Small intestine (tissue), 7 donors: ENCODE results near the gene UBALD1. TPM values are rescaled to one million over a fixed set of nuclear protein-coding genes. Genes with fewer than 3 reads are reported as not detected.

Experiments
- DNase-seq, 2 donors: peaks; one replicate each; pipeline versions ENCODE4 v3.0.0 to v3.0.0-alpha.2; 2013
- FAIRE-seq: peaks from 2 replicates; lab custom pipeline; 2012; peaks lifted over from hg19 to GRCh38; lab: Jason Lieb, UNC
- H3K27ac ChIP-seq, 3 donors: one replicate each; pipeline ENCODE4 v1.5.1; 2013; ENCODE audit warnings: low read length in 2 of 3, mild to moderate bottlenecking in 2 of 3, control low read depth in 1 of 3, inconsistent platforms in 1 of 3, low read depth in 1 of 3, moderate library complexity in 1 of 3
- H3K27me3 ChIP-seq, 3 donors: one replicate each; pipeline ENCODE4 v1.6.1; 2013; ENCODE audit warnings: low read length in 3 of 3, inconsistent platforms in 1 of 3; ENCODE audit not compliant: control insufficient read depth in 3 of 3, insufficient read depth in 3 of 3
- H3K36me3 ChIP-seq, 3 donors: one replicate each; pipeline ENCODE4 v1.6.1; 2013; ENCODE audit warnings: low read length in 3 of 3, inconsistent platforms in 1 of 3, low read depth in 1 of 3, mild to moderate bottlenecking in 1 of 3, moderate library complexity in 1 of 3; ENCODE audit not compliant: control insufficient read depth in 3 of 3, insufficient read depth in 2 of 3
- H3K4me1 ChIP-seq, 3 donors: one replicate each; pipeline ENCODE4 v1.6.1; 2013; ENCODE audit warnings: low read length in 2 of 3, inconsistent platforms in 1 of 3, low read depth in 1 of 3, mild to moderate bottlenecking in 1 of 3, moderate library complexity in 1 of 3; ENCODE audit not compliant: control insufficient read depth in 3 of 3, insufficient read depth in 2 of 3
- H3K4me3 ChIP-seq, 3 donors: one replicate each; pipeline ENCODE4 v1.5.1; 2013; ENCODE audit warnings: low read length in 3 of 3, control low read depth in 1 of 3, inconsistent platforms in 1 of 3, low read depth in 1 of 3, mild to moderate bottlenecking in 1 of 3, moderate library complexity in 1 of 3
- H3K9me3 ChIP-seq, 2 donors: one replicate each; pipeline ENCODE4 v1.6.1; 2013; ENCODE audit warnings: low read depth in 1 of 2, low read length in 1 of 2; ENCODE audit not compliant: control insufficient read depth in 2 of 2, insufficient read depth in 1 of 2
- WGBS, 3 donors: extraction: QIAGEN DNeasy Blood & Tissue Kit; methylation state at CpG; one replicate each; pipeline ENCODE4 v1.1.7; 2013; 5-methylcytosine and 5-hydroxymethylcytosine counted together
- polyA plus RNA-seq, 4 donors: library from polyadenylated mRNA; stranded (reverse) in 3 of 4; unstranded in 1 of 4; fragments of 200-250 nt in 3 of 4; fragments of 120-200 nt in 1 of 4; gene quantifications; one replicate each; pipeline versions ENCODE4 v1.2.1 to v1.2.3, GENCODE V29; 2013
- donor health status: healthy with polysubstance abuse.
- donor health status: control.
- donor health status: control.
- donor health status: Bipolar disorder and iron deficiency.
- donor health status: healthy.

UBALD1 gene
- polyA plus RNA-seq, 4 donors, result 21.7 to 29.7 (median 26.6) TPM

DNA sequence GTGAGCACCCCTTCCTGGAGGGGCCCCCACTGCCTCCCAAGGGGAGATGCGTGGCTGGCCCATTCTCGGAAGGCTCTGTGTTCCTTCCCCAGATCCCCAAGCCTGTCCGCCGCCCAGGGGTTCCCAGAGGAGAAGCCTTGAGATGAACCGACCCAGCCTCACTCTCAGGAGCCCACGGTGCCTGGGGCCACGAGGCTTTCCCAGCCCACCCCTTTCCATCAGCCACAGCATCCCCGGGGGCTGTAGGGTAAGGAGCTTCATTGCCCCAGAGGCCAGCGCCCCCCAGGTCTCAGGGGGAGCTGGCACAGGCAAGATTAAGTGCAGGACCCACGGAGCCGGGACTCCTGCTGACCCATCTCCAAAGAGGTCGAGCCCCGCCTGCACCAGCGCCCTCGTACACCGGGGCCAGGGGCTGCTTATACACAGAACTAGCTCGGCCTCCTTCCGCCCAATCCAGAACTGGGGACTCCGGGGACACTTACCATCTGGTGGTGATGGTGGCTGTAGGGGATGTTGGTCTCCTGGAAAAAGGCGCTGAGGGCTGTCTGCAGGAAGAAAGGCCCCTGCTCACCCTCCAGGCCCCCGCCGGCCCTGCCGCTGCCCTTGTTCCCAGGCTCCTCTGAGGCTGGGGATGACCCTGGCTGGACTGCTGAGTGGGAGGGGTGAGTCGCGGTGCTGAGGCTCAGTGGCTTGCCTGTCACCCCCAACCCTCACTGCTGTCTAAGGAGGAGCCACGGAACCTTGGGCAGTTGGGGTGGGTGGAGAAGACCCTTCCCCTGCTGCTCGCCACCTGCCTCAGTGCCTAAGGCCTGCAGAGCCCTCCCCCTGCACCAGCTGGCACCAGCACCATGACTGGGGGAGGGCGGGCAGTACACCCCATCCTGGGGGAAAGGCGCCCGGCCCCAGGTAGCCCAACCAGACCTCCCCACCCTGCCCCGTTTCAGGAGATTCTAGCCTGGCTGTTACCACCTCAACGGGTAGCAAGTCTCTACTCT is 4.4 kb downstream of the UBALD1 start:
- no peak overlapping the region for H3K4me3 ChIP-seq
- no peaks in the 10 kb centered on the region for H3K9me3 ChIP-seq
- H3K27ac ChIP-seq, result no peak overlapping the region
- 83 to 88% (median 86%) methylated on average over 29 to 32 of the region's 32 CpGs for WGBS, 3 donors
- H3K36me3 ChIP-seq, result peaks cover 6 to 70% (median 8%) of the 10 kb centered on the region in 3 donors
- FAIRE-seq (no peak), DNase-seq (no peak)
- H3K4me1 ChIP-seq, result peaks cover 2 to 34% (median 14%) of the 10 kb centered on the region in 3 donors
- no peaks in the 10 kb centered on the region for H3K27me3 ChIP-seq

DNA sequence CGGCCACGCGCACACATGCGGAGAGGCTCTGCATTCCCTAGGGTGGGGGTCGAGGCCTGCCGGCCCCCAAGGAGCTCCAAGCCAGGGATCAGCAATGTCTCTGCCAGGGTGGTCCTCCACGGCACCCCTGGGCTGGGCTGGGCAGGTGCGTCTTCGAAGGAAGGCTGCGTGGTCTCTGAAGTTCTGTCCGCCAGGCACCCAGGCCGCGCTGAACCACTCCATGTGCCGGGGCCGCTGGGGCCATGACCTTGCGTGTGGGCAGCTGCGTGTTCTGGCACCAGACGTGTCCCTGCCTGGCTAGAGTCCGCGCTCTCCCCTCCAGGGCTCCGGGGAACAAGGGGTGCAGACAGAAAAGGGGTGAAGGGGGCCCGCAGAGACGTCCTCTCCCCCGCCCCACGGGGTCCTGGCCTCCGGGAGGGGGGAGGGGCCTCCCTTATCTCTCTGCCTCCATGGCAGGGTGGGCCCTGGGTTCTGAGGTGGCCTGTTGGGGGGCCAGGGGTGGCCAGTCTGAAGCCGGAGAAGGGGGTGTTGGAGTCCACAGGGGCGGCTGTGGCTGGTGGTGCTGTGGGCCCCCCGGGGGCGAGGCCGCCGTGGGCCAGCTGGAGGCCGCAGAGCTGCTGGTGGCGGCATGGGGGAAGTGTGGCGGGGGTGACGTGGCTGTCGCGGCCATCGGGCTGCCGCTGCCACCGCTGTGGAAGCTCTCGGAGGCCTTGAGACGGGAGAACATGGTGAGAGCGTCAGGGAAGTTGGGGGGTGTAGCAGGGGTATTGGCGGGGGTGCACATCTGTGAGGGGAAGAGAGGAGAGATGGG is 5.3 kb downstream of the UBALD1 start:
- no peak overlapping the region for H3K4me3 ChIP-seq
- H3K36me3 ChIP-seq, result peaks cover 6 to 70% (median 8%) of the 10 kb centered on the region in 3 donors
- FAIRE-seq (no peak), DNase-seq (no peak)
- WGBS, 3 donors, result 88 to 92% (median 90%) methylated on average over 42 to 45 of the region's 45 CpGs
- H3K4me1 ChIP-seq, result peaks cover 2 to 30% (median 14%) of the 10 kb centered on the region in 3 donors
- H3K27ac ChIP-seq, result no peak overlapping the region
- H3K9me3 ChIP-seq, result no peaks in the 10 kb centered on the region
- H3K27me3 ChIP-seq, result no peaks in the 10 kb centered on the region

DNA sequence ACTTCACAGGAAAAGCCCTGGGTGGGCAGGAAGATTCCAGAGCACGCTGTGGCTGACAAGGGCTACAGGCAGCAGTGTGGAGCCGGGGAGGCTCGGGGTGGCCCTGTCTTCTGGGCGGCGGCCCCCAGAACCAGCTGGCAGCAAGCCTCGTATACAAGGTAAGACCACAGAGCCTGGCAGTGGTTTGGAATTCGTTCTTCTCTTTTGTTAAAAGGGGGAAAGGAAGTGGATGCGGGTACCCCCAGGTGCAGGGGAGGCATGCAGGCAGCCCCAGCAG is 6.0 kb downstream of the UBALD1 start:
- Histone ChIP-seq H3K4me3 (no peak overlapping the region), H3K27me3 (no peaks in the 10 kb centered on the region), H3K27ac (no peak overlapping the region), H3K4me1 (peaks cover 2 to 36% (median 14%) of the 10 kb centered on the region in 3 donors), H3K36me3 (peaks cover 6 to 70% (median 8%) of the 10 kb centered on the region in 3 donors), H3K9me3 (no peaks in the 10 kb centered on the region)
- no peak for FAIRE-seq
- no peak for DNase-seq
- whole genome bisulfite sequencing, 3 donors, result 82 to 87% (median 82%) methylated on average over 8 of the region's 8 CpGs

DNA sequence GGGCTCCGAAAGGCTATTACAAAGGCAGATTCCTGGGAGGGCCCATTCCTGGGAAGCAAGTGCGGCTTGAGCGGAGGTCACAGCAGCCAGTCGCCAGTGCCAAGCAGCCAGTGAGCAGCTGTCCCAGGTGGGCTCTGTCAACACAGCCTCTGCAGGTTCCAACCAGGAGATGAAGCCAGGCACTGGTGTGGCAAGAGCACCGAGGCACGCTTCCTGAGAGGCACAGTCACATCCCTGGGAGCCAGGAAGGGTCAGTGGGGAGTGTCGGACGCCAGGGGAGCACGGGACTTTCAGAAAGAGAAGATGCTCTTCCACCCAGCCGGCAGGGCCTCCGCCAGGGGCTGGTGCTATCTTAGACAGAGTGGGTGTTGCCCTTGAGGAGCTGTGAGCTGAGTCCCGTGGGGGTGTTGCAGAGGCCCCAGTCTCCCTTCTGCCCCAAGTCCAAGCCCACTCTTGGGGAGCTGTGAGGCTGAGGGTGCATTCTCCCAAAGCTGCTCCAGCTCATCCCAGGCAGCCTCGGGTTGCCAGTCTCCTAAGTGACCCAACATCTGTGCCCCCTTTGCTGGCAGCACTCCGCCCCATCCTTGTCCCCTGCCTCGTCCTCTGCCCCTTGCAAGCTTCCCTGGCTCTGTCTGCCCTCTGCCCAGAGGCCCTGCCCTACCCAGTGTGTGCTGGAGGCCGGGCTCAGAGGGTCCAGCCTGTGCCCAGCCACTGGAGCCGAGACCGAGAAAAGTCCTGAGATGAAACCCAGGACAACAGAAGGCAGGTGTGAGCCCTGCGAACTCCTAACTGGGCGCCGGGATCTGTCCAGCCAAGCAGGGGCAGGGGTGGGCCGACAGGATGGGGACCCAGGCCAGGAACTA is 6.6 kb downstream of the UBALD1 start:
- no peaks in the 10 kb centered on the region for H3K27me3 ChIP-seq
- WGBS, 3 donors, result 88 to 89% (median 88%) methylated on average over 22 of the region's 22 CpGs
- no peaks in the 10 kb centered on the region for H3K9me3 ChIP-seq
- FAIRE-seq (no peak), DNase-seq (no peak)
- H3K4me1 ChIP-seq, result peaks cover 2 to 33% (median 9%) of the 10 kb centered on the region in 3 donors
- no peak overlapping the region for H3K27ac ChIP-seq
- no peak overlapping the region for H3K4me3 ChIP-seq
- peaks cover 6 to 65% (median 8%) of the 10 kb centered on the region in 3 donors for H3K36me3 ChIP-seq

DNA sequence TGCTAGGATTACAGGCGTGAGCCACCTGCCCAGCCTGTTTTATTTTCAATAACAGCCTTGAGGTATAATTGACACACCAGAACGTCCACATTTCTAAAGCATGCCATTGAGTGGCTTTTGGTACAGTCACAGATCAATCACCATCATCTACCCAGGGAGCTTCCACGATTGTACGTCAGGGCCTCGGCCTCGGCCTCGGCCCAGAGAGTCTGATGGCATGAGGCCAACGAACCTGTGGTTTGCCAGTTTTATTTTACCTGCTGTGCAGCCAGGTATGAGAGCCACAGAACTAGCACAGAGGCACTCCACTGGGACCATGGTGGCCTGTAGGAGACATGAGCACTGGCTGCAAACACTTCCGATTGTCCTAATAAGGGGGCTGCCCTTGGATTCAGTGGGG is 8.3 kb downstream of the UBALD1 start:
- Histone ChIP-seq H3K36me3 (peaks cover 6 to 51% (median 8%) of the 10 kb centered on the region in 3 donors), H3K27ac (no peak overlapping the region), H3K27me3 (no peaks in the 10 kb centered on the region), H3K9me3 (no peaks in the 10 kb centered on the region), H3K4me3 (no peak overlapping the region), H3K4me1 (peaks cover 0 to 18% (median 2%) of the 10 kb centered on the region in 3 donors)
- WGBS, 3 donors, result 22 to 75% (median 46%) methylated on average over 9 of the region's 9 CpGs
- DNase-seq (peak in 1 of 2 donors; percentile 38), FAIRE-seq (no peak)

DNA sequence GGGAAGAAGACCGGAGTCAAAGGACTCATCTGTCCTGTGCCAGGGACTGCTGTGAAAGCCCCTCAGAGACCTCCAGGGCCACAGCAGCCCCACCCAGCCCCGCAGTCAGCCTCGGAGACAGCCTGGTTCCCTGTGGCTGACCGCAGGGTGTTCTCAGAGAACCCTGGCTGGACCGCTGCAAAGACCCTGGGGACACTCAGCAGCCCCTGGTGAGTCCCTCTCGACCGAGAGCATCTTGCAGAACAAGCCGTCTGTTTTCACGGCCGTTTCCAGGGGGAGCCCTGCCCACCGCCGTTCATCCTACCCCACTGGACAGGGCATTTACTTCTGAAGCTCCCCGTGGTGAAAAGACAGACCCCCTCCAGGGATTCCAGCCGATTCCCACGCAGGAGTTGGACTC is 10.3 kb downstream of the UBALD1 start:
- WGBS, 3 donors, result 71 to 89% (median 79%) methylated on average over 15 of the region's 15 CpGs
- Histone ChIP-seq H3K4me3 (no peak overlapping the region), H3K4me1 (peaks cover 0 to 9% (median 2%) of the 10 kb centered on the region in 3 donors), H3K9me3 (no peaks in the 10 kb centered on the region), H3K36me3 (peaks cover 5 to 32% (median 7%) of the 10 kb centered on the region in 3 donors), H3K27me3 (no peaks in the 10 kb centered on the region), H3K27ac (peak overlapping the region in 1 of 3 donors; percentile 27)
- no peak for FAIRE-seq
- no peak for DNase-seq

DNA sequence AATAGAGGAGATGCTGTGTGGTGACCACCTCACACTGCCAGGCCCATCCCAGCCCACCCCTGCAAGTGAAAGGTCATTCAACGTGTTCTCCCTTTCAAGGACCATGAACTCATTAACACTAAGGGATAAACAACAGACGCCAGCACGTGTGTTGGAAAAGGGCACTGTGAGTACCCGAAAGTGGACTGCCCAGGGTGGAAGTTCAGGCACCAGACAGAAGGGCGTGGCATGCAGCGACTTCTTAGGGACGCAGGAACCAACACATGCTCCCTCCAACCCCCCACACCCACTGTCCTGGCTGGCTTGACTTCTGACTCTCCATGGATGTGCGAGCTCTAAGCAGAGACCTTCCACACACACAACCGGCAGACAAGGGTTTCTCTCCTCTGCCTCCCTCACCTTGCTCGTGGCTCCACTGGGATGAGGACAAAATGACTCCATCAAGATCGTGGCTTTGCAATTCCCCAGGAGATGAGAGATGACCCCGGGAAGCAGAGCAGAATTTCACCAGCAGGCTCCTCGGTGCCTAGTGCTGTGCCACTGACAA is 11.0 kb downstream of the UBALD1 start:
- FAIRE-seq, result no peak
- 30 to 58% (median 44%) methylated on average over 13 of the region's 13 CpGs for WGBS, 3 donors
- Histone ChIP-seq H3K27me3 (no peaks in the 10 kb centered on the region), H3K9me3 (no peaks in the 10 kb centered on the region), H3K4me3 (no peak overlapping the region), H3K36me3 (peaks cover 0 to 25% (median 2%) of the 10 kb centered on the region in 3 donors), H3K4me1 (peaks cover 0 to 9% (median 2%) of the 10 kb centered on the region in 3 donors), H3K27ac (peak overlapping the region in 1 of 3 donors; percentile 27)
- peak; percentile 58 to 88 for DNase-seq
